Measurements from ENCODE around the gene PNMA8A. TPM values are rescaled to one million over a fixed set of nuclear protein-coding genes. Genes with fewer than 3 reads are reported as not detected.

PNMA8A gene
- total and polyA plus RNA-seq, 2 of the 13 experiments (the other 11 are each of a cell fraction or from before 2014, with no cell fraction given): 0.13 to 0.51 TPM

GRCh38 chr19:46451352-46451751 lies 20.0 kb downstream of the PNMA8A start (continued):
- no peak for TF ChIP-seq RNF219 (CRISPR knock-in tag; IDR thresholded peaks at IDR 0.05)
- TF ChIP-seq ZSCAN5A (CRISPR knock-in tag; IDR thresholded peaks at IDR 0.05; ENCODE audit: borderline replicate concordance): no peak
- TF ChIP-seq ZNF703 (CRISPR knock-in tag; IDR thresholded peaks at IDR 0.05; ENCODE audit: borderline replicate concordance): no peak
- no peak for TF ChIP-seq BCL3 (CRISPR knock-in tag; IDR thresholded peaks at IDR 0.05)
- no peak for TF ChIP-seq BORCS8-MEF2B (CRISPR knock-in tag; IDR thresholded peaks at IDR 0.05)
- TF ChIP-seq ZNF275 (CRISPR knock-in tag; IDR thresholded peaks at IDR 0.05; ENCODE audit: borderline replicate concordance): no peak
- no peak for TF ChIP-seq RCOR2 (CRISPR knock-in tag; IDR thresholded peaks at IDR 0.05)
- TF ChIP-seq SOX6 (IDR thresholded peaks at IDR 0.05): no peak
- TF ChIP-seq SOX6 (CRISPR knock-in tag; IDR thresholded peaks at IDR 0.05): no peak
- no peak for TF ChIP-seq CC2D1A (CRISPR knock-in tag; IDR thresholded peaks at IDR 0.05)
- TF ChIP-seq SP2 (CRISPR knock-in tag; IDR thresholded peaks at IDR 0.05): no peak
- TF ChIP-seq ZBTB33 (CRISPR knock-in tag; IDR thresholded peaks at IDR 0.05): no peak
- TF ChIP-seq ZNF136 (CRISPR knock-in tag; IDR thresholded peaks at IDR 0.05; ENCODE audit: low read depth): no peak
- TF ChIP-seq ZBTB8A (CRISPR knock-in tag; IDR thresholded peaks at IDR 0.05; ENCODE audit: borderline replicate concordance, low read depth): no peak

All from HepG2 (cell line).